Left lung (tissue), 10 donors: Measurements from ENCODE around the gene SERBP1. TPM values are rescaled to one million over a fixed set of nuclear protein-coding genes. Genes with fewer than 3 reads are reported as not detected.

ENCODE experiments used
- ATAC-seq: fragments of 200-7000 bp; cut with Tn5 transposase; one replicate; pipeline ENCODE4 v1.9.1; 2020; ENCODE audit warnings: moderate library complexity
- DNase-seq, 4 donors: peaks; one replicate each; pipeline ENCODE4 v3.0.0-alpha.2; 2013 to 2020
- H3K27ac ChIP-seq, 2 donors: fragments of 200-600 bp; sonication (generic) in 1 of 2; one replicate each; pipeline versions ENCODE4 v1.5.0 to v1.8.0; 2020 to 2021
- H3K27me3 ChIP-seq, 2 donors: fragments of 200-600 bp; sonication (generic) in 1 of 2; one replicate each; pipeline versions ENCODE4 v1.5.0 to v1.8.0; 2020 to 2021
- H3K36me3 ChIP-seq, 2 donors: fragments of 200-600 bp; sonication (generic) in 1 of 2; one replicate each; pipeline versions ENCODE4 v1.5.0 to v1.8.0; 2020 to 2021
- H3K4me1 ChIP-seq, 2 donors: fragments of 200-600 bp; one replicate each; pipeline ENCODE4 v1.8.0; 2021
- H3K4me3 ChIP-seq, 2 donors: fragments of 200-600 bp; sonication (generic) in 1 of 2; one replicate each; pipeline versions ENCODE4 v1.5.0 to v1.8.0; 2020 to 2021; ENCODE audit warnings: mild to moderate bottlenecking in 1 of 2
- H3K9me3 ChIP-seq, 2 donors: fragments of 200-600 bp; sonication (generic) in 1 of 2; one replicate each; pipeline versions ENCODE4 v1.5.0 to v1.8.0; 2020 to 2021
- CTCF ChIP-seq, 2 donors: fragments of 200-600 bp; sonication (generic) in 1 of 2; IDR thresholded peaks; one replicate each; pipeline versions ENCODE4 v1.5.0 to v1.8.0; 2021; ENCODE audit warnings: antibody characterized with exemption in 2 of 2
- intact Hi-C, 2 donors: fragments of 100-400 bp; cut with DNase I; formaldehyde crosslinking; loops; one replicate each; pipeline versions ENCODE4 v1.11.2 to v1.14.2; 2022
- polyA plus RNA-seq, 6 donors: library from polyadenylated mRNA; unstranded; fragments of 120-200 nt; gene quantifications; one replicate each; pipeline ENCODE4 v1.2.1, GENCODE V29; 2013; ENCODE audit not compliant: insufficient read length in 6 of 6
- total RNA-seq, 2 donors: library from RNA; stranded (reverse); fragmentation: NEBNext Ultra II Directional; extraction: Animal tissue kit (Norgen Biotek cat#: 25700); gene quantifications; one replicate each; pipeline ENCODE4 v1.2.1, GENCODE V29; 2021
- donor health status: DM: no; HTN: yes; CAD: no.
- donor health status: DM: no; HTN: no; CAD: no.

The SERBP1 gene
- total and polyA plus RNA-seq, 8 donors, result 130 to 346 (median 315) TPM

- ATAC-seq (no peak), DNase-seq (no peak)
- TF ChIP-seq CTCF (IDR thresholded peaks at IDR 0.05), result no peak
These were observed 45.8 kb upstream of the SERBP1 start for GRCh38 chr1:67476006-67476482.

DNA sequence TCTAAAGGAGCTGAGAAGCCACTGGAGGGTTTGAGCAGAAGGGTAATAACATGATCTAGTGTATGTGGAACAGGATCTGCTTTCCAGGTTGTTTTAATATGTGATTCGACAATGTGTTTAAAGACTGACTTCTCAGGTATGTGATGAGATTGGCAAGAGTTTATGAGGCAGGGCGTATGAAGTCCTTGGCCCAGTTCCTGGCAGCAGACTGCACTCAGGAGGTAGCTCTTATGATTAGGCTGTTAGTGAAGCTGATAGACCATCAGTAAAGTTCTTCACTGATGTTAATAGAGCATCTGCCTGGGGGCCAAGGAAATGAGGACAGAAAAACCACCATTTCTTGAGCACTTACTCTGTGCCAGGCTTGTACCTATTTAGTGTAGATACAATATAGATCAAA, 41.9 kb upstream of the SERBP1 start:
- no peaks in the 10 kb centered on the region for H3K27me3 ChIP-seq
- ATAC-seq (peak; percentile 39), DNase-seq (no peak)
- H3K36me3 ChIP-seq, result no peaks in the 10 kb centered on the region
- intact Hi-C loops, result no loop called here
- TF ChIP-seq CTCF (IDR thresholded peaks at IDR 0.05), result no peak
- H3K9me3 ChIP-seq, result no peaks in the 10 kb centered on the region
- no peak overlapping the region for H3K4me3 ChIP-seq
- H3K4me1 ChIP-seq, result no peaks in the 10 kb centered on the region
- H3K27ac ChIP-seq, result no peak overlapping the region

More at GRCh38 chr1:67476006-67476482, 45.8 kb upstream of the SERBP1 start:
- Histone ChIP-seq H3K9me3 (no peaks in the 10 kb centered on the region), H3K27ac (no peak overlapping the region), H3K4me1 (peaks cover 0 to 4% of the 10 kb centered on the region in 2 donors), H3K36me3 (no peaks in the 10 kb centered on the region), H3K27me3 (no peaks in the 10 kb centered on the region), H3K4me3 (no peak overlapping the region)
- intact Hi-C loops, result no loop called here

GRCh38 chr1:67469431-67469830, 39.2 kb upstream of the SERBP1 start:
- no peak overlapping the region for H3K4me3 ChIP-seq
- H3K36me3 ChIP-seq, result no peaks in the 10 kb centered on the region
- H3K4me1 ChIP-seq, result no peaks in the 10 kb centered on the region
- no peak for TF ChIP-seq CTCF (IDR thresholded peaks at IDR 0.05)
- ATAC-seq (no peak), DNase-seq (no peak)
- no peaks in the 10 kb centered on the region for H3K9me3 ChIP-seq
- no peaks in the 10 kb centered on the region for H3K27me3 ChIP-seq
- intact Hi-C loops, result no loop called here
- no peak overlapping the region for H3K27ac ChIP-seq

DNA sequence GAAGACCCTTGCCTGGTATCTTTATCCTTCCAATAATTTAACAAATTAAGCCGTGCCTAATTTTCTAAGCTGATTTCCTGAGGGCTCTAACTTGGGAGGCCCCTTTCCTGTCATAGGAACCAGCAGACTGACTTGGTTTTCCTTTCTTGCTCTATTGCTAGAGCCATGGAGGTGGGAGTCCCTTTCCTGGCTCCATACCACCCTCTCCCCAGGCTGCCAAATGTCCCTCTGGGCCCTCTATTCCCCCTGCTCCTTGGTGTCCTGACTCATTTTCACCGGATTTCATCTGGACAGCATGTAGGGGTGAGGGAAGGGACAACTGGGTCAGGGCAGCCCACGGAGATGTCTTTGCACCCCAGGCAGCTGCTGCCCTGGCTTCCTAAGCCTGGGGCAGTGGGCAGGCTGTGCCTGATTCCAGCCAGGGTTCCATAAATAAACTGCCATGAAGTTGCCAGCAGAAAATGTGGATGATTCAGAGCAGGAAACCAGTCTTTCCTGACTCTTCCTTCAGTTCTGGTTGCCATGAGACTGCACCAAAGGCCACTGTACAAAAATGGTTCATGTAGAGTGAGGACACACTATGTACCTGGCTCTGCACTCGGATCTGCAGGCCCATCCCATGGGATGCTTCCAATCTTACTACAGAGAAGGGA, 38.0 kb upstream of the SERBP1 start:
- Histone ChIP-seq H3K36me3 (no peaks in the 10 kb centered on the region), H3K27ac (no peak overlapping the region), H3K4me1 (no peaks in the 10 kb centered on the region), H3K9me3 (no peaks in the 10 kb centered on the region), H3K4me3 (no peak overlapping the region), H3K27me3 (no peaks in the 10 kb centered on the region)
- DNase-seq (no peak), ATAC-seq (no peak)
- intact Hi-C loops, result no loop called here
- TF ChIP-seq CTCF (IDR thresholded peaks at IDR 0.05), result no peak

- H3K27ac ChIP-seq, result no peak overlapping the region
- no peaks in the 10 kb centered on the region for H3K4me1 ChIP-seq
- ATAC-seq, result no peak
- H3K4me3 ChIP-seq, result no peak overlapping the region
- no peak for TF ChIP-seq CTCF (IDR thresholded peaks at IDR 0.05)
- no peak for DNase-seq
- H3K9me3 ChIP-seq, result no peaks in the 10 kb centered on the region
- H3K27me3 ChIP-seq, result no peaks in the 10 kb centered on the region
- no peaks in the 10 kb centered on the region for H3K36me3 ChIP-seq
- intact Hi-C loops, result no loop called here
These were observed 35.2 kb upstream of the SERBP1 start for GRCh38 chr1:67465375-67465774.
